HL-60 (cell line): ENCODE results near the gene KAT6B.

Experiments used
- CTCF ChIP-seq: IDR thresholded peaks from one replicate; pipeline ENCODE4 v1.5.1; 2011; ENCODE audit warnings: low read length, control low read depth, inconsistent platforms; ENCODE audit not compliant: insufficient read depth
- POLR2AphosphoS5 ChIP-seq: IDR thresholded peaks from 2 replicates; pipeline ENCODE4 v1.6.1; 2012; ENCODE audit warnings: low read depth
- REST ChIP-seq: IDR thresholded peaks from 2 replicates; pipeline ENCODE4 v1.6.1; 2012; ENCODE audit warnings: low read depth; ENCODE audit not compliant: insufficient replicate concordance

- no peak for TF ChIP-seq CTCF
- no peak for TF ChIP-seq REST
- TF ChIP-seq POLR2AphosphoS5, result no peak
Measured at GRCh38 chr10:74912682-74913081, 86.3 kb downstream of the KAT6B start.
